ENCODE measurements around the gene AHDC1.

Gene AHDC1

GRCh38 chr1:27638047-27638734, 34.2 kb upstream of the AHDC1 start:
- TF ChIP-seq, protein P1, sequence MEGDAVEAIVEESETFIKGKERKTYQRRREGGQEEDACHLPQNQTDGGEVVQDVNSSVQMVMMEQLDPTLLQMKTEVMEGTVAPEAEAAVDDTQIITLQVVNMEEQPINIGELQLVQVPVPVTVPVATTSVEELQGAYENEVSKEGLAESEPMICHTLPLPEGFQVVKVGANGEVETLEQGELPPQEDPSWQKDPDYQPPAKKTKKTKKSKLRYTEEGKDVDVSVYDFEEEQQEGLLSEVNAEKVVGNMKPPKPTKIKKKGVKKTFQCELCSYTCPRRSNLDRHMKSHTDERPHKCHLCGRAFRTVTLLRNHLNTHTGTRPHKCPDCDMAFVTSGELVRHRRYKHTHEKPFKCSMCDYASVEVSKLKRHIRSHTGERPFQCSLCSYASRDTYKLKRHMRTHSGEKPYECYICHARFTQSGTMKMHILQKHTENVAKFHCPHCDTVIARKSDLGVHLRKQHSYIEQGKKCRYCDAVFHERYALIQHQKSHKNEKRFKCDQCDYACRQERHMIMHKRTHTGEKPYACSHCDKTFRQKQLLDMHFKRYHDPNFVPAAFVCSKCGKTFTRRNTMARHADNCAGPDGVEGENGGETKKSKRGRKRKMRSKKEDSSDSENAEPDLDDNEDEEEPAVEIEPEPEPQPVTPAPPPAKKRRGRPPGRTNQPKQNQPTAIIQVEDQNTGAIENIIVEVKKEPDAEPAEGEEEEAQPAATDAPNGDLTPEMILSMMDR (IDR thresholded peaks at IDR 0.05; ENCODE audit: insufficient read depth, missing control alignments), result no peak
- DNase-seq (ENCODE audit: insufficient read length, low spot score) (no peak), FAIRE-seq (no peak)

- FAIRE-seq (no peak), DNase-seq (ENCODE audit: insufficient read length, low spot score) (no peak)
- TF ChIP-seq, protein P1 (IDR thresholded peaks at IDR 0.05; ENCODE audit: insufficient read depth, missing control alignments), result no peak
Observed at GRCh38 chr1:27635396-27636142, 31.6 kb upstream of the AHDC1 start.

DNA sequence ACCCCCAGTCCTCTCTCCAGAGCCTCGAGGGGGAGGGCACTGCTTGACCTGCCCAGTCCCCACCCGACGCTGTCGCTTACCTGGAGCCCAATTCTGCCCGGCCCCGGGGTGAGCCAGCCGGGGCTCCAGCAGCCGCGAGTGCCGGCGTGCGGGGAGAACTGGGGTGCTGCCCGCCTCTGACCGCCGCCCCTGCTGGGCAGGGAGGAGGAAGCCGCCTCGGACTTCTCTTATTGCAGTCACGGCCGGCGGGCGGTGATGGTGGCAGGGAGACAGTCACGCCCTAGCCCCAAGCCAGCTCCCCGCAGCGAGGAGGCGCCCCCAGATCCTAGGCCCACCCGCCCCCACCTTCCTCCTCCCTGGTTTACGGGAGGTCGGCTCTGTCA, 31.0 kb upstream of the AHDC1 start, which contains the start of gene FGR:
Gene FGR, minus strand, starts transcription at position 201 of the 383 bp plus-strand sequence. CDS start 11,269 bp downstream, outside the sequence.
- no peak for DNase-seq (ENCODE audit: insufficient read length, low spot score)
- TF ChIP-seq, protein P1 (IDR thresholded peaks at IDR 0.05; ENCODE audit: insufficient read depth, missing control alignments), result no peak
- FAIRE-seq, result no peak

- no peak for DNase-seq (ENCODE audit: insufficient read length, low spot score)
- no peak for FAIRE-seq
Observed at GRCh38 chr1:27634177-27634984, 30.4 kb upstream of the AHDC1 start.

GRCh38 chr1:27633640-27634176, 29.8 kb upstream of the AHDC1 start:
- TF ChIP-seq, protein P1 (IDR thresholded peaks at IDR 0.05; ENCODE audit: insufficient read depth, missing control alignments), result no peak
- FAIRE-seq, result no peak

More at GRCh38 chr1:27634177-27634984, 30.4 kb upstream of the AHDC1 start:
- TF ChIP-seq, protein P1 (IDR thresholded peaks at IDR 0.05; ENCODE audit: insufficient read depth, missing control alignments), result no peak

GRCh38 chr1:27633298-27633610, 29.3 kb upstream of the AHDC1 start:
- TF ChIP-seq, protein P1 (IDR thresholded peaks at IDR 0.05; ENCODE audit: insufficient read depth, missing control alignments), result no peak
- DNase-seq (ENCODE audit: insufficient read length, low spot score) (no peak), FAIRE-seq (no peak)

More at GRCh38 chr1:27633640-27634176, 29.8 kb upstream of the AHDC1 start:
- no peak for DNase-seq (ENCODE audit: insufficient read length, low spot score)
